ENCODE results near the gene BAZ2B.

DNA sequence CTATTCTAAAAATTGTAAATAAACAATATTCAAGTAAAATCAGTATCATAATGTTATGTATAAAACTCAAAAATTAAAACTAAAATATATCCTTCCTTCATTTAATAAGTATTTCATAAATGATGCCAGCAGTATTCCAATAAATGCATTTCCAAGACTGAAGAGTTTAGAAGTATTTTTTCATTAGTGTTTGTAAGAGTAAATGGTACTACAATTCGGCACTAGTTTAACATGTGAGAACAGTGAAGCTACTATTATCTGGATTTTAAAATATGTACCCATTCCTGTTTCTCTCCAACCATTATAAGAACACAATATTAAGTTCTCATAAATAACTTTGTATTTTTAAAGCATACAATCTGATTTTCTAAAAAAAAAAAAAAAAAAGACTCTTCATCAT is 3.3 kb downstream of the BAZ2B start:
- TF ChIP-seq, protein P1, sequence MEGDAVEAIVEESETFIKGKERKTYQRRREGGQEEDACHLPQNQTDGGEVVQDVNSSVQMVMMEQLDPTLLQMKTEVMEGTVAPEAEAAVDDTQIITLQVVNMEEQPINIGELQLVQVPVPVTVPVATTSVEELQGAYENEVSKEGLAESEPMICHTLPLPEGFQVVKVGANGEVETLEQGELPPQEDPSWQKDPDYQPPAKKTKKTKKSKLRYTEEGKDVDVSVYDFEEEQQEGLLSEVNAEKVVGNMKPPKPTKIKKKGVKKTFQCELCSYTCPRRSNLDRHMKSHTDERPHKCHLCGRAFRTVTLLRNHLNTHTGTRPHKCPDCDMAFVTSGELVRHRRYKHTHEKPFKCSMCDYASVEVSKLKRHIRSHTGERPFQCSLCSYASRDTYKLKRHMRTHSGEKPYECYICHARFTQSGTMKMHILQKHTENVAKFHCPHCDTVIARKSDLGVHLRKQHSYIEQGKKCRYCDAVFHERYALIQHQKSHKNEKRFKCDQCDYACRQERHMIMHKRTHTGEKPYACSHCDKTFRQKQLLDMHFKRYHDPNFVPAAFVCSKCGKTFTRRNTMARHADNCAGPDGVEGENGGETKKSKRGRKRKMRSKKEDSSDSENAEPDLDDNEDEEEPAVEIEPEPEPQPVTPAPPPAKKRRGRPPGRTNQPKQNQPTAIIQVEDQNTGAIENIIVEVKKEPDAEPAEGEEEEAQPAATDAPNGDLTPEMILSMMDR (IDR thresholded peaks at IDR 0.05): no peak
- TF ChIP-seq FOXJ3 (CRISPR knock-in tag; IDR thresholded peaks at IDR 0.05) (no peak), REST (IDR thresholded peaks at IDR 0.05; ENCODE audit: low read depth, low read length) (no peak), GABPA (IDR thresholded peaks at IDR 0.05; ENCODE audit: low read depth) (no peak)
